DMS 273 (cell line): ENCODE data around the gene RTP5.

Source experiments
- DNase-seq: peaks from one replicate; lab custom pipeline; 2025; ENCODE audit not compliant: unreplicated experiment; lab: John Stamatoyannopoulos, UW

The RTP5 gene

DNA sequence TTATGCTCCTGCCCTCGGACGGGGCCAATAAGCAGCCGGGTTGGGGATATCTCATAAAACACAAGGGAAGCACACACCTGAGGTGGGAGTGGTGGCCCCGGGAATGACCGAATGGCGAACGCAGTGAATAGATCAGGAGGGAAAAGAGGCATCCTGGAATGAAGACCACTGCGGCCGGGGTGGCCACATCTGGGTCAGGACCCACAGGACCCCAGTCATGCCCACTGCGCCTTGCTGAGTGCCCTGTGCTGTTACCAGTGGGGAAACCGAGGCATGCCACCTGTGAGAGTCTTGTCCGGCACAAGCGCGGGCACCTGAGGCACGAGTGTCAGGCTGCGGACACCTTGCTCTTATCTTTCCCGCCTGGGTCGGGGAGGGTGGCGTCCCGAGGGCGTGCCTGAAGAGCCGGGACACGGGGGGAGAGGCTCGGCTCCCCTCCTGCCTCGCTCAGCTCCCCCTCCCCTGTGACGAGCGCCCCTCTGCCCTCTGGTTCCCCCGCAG, 12.4 kb upstream of the RTP5 start:
- no peak for DNase-seq

DNA sequence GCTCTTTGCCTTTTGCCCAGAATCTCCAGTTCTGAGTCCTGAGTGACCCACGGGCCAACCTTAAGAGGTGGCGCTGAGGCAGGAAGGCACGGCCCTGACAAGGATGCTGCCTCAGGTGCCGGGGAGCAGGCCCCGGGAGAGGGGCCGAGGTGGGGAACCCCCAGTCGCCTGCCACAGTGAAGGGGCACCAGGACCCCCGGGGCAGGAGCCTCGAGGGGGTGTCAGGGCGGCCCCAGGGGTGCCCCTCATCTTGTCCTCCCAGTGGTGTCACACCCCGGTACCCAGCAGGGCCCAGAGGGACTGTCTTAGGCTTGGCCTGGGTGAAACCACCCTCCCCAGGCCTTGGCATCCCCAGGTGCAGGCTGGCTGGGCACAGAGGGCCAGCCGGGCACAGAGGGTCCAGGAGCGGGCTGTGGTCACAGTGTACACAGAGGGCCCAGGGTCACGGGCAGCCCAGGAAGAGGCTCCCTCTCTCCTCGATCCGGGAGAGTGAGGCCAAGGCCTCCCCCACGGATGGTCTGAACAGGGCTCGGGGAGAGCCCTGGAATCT, 11.9 kb upstream of the RTP5 start:
- no peak for DNase-seq

DNA sequence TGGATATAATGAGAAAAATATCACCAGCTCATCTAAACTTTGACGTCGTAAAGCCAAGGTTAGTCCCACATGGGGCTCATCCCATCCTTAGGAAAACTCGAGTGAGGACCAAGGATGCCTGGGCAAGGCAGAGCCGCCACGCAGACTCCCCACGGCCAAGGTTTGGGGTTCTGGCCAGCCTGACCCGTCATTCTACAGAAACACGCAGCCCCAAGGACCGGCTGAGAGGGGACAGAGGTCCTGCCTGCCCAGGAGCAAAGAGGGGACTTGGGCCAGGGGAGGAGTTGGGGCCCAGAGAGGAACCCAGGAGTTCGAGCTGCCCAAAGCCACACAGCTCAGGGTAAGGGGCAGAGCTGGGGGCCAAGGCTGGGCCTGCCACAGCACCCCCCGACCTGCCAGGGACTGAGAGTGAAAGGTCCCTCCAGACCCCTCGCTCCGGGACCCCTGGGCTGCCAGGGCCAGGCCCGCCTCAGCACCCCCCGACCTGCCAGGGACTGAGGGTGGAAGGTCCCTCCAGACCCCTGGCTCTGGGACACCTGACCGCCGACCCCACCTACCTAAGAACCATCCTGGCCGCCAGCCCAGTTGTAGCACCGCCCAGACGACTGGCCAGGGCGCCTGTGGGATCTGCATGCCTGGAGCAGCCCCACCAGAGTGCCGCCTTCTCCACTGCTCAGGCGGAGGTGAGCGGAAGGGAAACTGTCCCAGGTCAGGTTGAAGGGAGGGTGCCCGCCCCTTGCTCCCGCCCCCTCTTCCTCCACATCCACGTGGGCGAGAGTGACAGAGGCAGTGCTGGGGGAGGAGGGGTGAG, 11.1 kb upstream of the RTP5 start, which contains the start of gene PDCD1:
Gene PDCD1 (minus strand): TSS at position 689 of the 811 bp plus-strand sequence. CDS start 56 bp downstream, at position 633.
- peak; percentile 33 for DNase-seq

DNA sequence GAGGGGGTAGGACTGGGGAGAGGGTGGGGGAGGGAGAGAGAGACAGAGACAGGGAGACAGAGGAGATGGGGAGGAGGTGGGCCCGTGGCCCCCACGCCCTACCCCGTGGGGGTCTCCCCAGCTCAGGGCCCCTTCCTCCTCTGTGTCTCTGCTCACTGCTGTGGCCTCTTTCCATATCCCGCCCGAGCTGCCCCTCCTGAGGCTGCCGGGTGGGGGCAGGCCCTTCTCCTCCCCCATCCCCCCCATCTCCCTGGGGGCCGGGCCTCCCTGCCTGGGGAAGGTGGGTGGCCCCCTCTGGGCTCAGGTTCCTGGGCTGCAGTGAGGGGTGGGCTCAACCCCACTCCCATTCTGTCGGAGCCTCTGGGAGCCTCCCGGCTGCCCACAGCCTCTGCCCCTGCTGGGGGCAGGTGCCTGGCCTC, 10.5 kb upstream of the RTP5 start:
- DNase-seq: no peak

DNA sequence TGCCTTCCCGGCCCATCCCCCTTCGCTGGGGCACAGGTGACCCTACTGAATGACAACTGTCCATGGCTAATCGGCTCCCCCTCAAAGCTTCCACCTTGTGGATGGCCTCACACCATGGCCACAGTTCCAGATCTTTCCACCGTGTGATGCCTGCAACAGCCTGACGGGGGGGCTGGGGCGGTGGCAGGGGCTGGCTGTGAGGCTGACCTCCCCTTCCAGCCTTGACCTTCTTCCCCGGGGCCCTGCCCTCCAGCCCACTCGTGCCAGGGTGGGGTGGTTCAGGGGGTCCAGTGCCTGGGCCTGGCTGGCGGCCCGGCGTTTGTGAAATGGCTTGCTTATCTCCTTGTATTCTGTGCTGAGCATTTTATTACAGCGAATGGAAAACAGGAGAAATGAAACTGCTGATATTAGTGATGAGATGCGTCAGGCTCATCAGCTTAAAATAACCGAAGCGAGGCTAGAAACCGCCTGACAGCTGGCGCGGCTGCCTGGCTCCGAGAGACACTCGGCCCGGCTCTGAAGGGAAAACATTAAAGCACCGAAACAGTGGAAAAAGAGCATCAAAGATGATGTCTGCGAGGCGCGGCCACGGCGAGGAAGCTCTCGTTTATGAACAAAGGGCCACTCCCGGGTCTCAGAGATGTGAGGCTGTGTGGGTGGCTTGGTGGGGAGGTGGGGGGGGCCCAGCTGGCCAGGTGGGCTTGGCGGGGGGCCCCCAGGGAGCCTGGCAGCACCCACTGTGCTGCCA, 9.9 kb upstream of the RTP5 start:
- DNase-seq: peak; percentile 77

DNA sequence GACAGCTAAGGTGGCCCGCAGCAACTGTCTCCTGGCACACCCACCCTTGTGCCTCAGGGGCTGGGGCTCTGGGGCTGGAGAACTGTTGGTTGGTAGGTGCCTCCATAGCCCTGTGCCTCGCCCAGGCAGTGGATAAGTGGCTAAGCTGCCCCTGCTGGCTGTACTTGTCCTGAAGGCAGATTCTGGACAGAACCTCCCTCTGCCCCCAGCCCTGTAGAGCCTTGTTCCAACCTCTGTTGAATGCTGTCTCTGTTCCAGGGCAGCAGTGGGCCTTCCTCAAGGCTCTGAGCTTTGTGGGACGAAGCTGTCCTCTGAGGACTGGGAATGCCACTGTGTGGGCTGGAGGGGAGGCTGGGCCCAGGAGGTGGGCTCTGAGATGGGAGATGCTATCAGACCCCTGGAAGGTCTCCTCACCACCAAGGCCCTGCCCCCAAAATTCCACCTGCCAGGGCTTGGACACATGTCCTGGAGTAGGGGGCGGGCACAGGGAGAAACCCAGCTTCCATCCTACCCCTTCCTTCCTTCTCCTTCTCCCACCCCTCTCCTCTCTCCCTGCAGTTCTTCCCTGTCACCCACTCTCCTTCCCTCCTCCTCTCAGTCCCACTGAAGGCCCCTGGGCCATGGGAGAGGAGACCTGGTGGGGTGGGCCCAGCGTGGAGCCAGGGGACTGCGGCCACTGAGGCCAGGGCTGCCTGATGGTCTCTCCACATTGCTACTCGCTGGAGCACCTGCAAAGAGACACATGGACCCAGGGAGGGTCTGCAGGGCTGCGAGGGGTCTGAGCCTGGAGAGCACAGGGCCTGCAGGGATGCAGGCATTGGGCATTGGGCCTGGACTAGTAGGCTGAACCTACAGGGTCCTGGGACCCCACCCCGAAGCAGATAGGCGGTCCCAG, 9.1 kb upstream of the RTP5 start:
- DNase-seq: peak; percentile 46

DNA sequence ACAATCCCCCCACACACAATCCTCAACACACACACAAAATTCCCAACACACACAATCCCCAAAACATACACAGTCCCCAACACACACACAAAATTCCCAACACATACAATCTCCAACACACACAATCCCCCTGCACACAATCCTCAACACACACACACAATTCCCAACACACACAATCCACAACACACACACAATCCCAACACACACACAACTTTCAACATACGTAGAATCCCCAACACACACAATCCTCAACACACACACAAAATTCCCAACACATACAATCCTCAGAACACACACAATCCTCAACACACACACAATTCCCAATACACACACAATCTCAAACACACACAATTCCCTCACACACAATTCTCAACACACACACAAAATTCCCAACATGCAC, 8.3 kb upstream of the RTP5 start:
- no peak for DNase-seq

DNA sequence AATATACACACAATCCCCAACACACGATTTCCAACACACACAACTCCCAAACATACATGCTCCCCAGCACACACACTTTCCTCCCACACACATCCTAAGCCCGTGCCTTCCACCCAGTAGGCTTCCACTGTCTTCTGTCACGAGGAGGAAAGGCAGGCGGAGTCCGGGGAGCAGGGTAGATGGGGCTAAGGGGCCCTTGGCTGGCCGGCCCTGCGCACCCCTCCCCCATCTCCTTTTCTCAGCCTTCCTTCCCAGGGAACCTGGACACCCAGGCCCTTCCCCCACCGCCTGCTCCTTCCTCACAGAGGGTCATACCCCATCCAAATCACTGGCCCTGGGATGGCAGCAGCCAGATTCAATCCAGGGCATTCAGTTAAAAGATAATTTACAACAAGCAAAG, 7.4 kb upstream of the RTP5 start:
- no peak for DNase-seq

DNA sequence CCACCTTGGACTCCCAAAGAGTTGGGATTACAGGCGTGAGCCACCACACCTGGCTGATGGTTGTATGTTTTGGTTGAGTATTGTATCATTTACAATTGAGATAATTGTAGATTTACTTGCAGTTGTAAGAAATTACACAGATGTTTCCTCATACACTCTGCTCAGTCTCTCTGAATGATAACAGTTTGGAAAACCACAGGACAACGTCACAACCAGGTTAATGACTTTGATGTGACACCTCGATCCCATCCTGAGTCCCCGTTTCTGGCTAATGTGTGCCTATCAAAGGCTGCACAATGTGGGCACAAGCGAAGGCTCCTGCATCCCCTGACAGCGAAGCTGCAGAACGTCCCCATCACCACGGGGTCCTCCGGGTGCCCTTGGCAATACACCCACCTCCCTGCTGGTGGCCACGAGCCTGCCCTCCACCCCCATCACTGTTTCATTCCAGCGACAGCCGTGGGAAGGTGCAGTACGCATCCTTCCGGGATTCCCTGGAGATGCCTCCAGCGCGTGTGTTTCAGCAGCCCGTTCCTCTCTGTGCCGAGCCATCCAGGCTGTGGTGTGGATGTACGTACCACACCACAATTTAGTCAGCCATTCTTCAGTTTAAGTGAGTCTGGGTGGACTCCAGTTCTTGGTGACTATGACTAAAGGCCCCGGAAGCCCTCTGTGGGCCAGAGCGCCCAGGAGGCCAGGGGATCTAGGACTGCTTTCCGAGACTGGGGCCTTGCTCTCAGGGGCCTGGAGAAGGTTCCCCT, 6.6 kb upstream of the RTP5 start:
- no peak for DNase-seq

DNA sequence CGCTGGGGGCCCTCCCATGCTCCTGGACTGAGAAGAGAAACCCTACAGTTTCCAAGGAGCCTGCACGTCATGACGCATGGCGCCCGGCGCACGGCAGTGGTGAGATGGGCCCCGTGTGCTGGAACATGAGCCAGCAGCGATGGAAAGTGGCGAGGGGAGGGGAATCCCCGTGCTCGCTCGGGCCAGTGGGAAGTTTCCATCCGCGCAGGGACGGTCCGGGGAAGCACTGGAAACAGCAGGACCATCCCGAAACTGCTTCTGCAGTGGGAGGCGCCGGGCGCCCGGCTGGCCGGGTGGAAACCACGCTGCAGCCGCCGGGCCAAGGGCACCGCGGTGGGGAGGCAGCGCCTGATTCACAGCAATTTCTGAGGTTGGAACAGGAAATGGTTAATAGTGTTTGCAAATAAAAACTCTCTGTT, 6.0 kb upstream of the RTP5 start:
- DNase-seq: no peak

DNA sequence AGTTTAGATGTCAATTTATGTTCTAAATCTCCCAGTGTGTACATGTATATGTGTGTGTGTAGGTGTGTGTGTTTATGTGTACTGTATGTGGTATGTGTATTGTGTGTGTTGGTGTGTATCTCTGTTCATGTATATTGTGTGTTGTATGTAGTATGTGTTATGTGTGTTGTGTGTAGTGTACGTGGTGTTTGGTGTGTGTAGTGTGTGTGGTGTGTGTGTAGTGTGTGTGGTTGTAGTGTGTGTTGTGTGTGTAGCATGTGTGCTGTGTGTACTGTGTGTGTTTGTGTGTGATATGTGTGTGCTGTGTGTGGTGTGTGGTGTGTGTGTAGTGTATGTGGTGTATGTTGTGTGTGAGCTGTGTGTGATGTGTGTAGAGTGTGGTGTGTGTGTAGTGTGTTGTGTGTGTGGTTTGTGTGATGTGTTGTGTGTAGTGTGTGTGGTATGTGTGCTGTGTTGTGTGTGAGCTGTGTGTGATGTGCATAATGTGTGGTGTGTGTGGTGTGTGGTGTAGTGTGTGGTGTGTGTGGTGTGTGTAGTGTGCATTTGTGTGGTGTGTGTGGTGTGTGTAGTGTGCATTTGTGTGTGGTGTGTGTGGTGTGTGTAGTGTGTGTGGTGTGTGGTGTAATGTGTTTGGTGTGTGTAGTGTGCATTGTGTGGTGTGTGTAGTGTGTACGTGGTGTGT, 5.2 kb upstream of the RTP5 start:
- no peak for DNase-seq

DNA sequence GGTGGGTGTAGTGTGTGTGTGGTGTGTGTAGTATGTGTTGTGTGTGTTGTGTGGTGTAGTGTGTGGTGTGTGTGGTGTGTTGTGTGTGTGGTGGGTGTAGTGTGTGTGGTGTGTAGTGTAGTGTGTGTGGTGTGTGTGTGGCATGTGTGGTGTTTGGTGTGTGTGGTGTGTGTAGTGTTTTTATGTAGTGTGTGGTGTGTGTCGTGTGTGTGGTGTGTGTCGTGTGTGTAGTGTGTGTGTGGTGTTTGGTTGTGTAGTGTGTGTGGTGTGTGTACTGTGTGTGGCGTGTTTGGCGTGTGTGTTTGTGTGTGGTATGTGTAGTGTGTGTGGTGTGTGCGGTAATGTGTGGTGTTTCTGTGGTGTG, 4.7 kb upstream of the RTP5 start:
- DNase-seq: no peak

DNA sequence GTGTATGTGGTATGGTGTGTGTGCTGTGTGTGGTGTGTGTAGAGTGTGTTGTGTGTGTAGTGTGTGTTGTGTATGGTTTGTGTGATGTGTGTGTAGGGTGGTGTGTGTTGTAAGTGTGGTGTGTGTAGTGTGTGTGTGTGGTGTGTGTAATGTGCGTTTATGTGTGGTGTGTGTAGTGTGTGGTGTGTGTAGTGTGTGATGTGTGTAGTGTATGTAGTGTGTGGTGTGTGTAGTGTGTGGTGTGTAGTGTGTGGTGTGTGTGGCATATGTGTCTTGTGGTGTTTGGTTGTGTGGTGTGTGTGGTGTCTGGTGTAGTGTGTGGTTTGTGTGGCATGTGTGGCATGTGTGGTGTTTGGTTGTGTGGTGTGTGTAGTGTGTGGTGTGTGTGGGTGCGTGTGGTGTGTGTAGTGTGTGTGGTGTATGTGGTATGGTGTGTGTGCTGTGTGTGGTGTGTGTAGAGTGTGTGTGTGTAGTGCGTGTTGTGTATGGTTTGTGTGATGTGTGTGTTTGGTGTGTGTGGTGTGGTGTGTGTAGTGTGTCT, 4.0 kb upstream of the RTP5 start:
- DNase-seq: no peak

DNA sequence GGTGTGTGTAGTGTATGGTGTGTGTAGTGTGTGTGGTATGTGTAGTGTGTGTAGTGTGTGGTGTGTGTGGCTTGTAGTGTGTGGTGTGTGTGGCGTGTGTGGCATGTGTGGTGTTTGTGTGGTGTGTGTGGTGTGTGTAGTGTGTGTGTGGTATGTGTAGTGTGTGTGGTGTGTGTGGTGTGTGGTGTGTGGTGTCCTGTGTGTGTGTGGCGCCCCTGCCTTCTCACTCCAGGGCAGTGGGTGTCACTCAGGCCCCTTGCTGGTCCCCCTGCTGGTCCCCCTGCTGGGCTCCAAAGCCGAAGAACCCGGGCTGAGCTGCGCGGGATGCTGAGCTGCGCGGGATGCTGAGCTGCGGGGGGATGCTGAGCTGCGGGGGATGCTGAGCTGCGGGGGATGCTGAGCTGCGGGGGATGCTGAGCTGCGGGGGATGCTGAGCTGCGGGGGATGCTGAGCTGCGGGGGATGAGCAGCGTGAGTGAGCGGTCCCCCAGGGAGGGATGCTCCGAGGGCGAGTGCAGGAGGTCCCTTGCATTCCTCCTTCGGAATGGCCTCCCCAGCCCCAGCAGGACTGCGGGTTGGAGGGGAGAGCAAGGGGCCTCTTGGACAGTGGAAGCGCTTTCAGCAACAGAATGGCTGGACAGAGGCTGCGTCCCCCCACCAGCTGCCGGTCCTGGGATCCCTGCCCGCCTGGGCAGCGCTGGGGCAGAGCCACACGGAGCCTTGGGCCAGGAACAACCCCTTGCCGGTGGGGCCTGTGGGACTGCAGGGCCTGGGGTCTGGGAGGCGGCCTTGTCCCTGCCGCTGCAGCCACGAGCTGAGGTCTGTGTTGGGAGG, 3.4 kb upstream of the RTP5 start:
- peak; percentile 46 for DNase-seq

DNA sequence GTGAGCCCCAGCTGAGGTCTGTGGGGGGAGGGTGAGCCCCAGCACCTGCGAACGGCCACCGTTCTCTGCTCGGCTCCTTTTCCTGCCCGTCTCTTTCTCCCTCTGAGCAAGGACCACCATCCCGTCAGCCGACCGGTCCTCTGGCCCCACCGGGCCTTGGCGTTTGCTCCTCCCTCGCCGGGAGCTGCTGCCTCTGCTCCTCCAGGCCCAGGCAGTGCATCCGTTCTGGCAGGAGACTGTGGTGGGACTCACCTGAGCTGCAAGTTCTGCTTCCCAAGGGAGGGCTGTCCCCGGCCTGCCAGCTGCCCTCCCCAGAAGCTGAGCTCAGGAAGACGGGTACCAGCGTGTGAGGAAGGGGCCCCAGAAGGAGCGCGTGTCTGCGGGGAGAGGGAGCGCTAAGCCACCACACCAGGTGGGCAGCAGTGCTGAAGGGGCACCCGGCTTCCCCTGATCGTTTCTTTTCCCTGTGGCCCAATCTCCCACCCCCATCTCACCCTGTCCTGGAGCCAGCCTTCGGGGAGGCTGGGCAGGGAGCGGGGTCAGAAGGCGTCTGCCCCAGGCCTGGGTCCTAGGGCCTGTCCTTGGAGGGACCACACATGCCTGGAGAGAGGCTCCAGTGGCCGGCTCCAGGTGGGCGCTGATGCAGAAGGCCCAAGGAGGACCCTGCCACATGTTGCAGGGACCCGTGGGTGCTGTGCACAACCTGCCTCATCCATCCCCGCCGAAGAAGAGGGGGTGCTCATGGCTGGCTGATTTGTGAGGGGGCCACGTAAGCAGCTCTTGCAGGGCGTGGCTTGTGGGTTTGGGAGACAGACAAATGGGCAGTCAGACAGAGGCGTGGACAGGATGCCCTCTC, 2.5 kb upstream of the RTP5 start:
- no peak for DNase-seq

DNA sequence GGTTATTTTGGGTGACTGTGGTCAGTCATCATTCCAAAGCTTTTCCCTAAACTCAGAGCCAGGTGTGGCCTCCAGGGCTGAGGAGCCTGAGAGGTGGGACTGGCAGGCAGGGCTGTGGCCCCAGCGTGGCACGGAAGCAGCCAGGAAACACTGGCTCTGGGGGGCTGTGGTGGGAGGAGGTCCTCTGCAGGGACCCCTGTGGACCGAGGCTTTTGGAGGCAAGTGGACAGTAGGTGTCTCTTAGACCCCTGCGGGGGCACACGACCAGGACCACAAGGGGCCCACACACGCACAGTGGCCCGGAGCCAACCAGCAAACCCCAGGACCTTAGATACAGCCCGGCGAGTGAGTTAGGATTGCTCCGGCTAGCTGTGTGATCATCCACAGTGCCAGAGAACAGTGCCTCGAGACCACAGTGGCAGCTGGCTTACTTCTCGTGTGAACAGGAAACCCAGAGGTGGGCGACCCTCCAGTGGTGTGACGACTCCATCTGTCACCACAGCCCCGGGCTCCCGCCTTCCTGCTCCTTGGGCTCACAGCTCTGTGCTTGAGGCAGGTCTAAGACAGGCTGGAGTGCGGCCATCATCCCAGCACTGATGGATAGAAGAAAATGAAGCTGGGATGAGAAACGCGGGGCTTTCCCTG, 1.6 kb upstream of the RTP5 start:
- peak; percentile 61 for DNase-seq

DNA sequence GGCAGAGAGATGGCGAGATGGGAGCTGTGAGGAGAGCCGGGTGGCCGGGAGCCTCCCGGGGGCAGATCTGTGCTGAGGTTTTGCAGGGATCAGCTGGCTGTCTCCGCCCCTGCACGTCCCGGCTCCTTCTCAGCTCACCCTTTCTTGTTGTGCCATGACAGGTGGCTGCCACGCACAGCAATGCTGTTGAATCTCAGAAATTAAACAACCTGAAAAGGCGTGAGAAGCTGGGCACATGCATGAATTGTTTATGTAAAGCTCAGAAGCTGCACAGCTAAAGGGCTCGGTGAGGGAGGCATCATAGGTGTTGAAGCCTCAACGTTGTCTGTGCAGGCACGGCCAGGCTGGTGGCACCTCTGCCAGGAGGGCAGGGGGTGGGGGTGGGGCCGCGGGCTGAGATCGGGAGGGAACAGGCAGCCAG, 858 bp upstream of the RTP5 start:
- peak; percentile 59 for DNase-seq
